ENCODE measurements around the gene FIP1L1. TPM values are rescaled to one million over a fixed set of nuclear protein-coding genes. Genes with fewer than 3 reads are reported as not detected.

The FIP1L1 gene
- total RNA-seq, 1 experiment from 2014 or later, result 103 TPM

DNA sequence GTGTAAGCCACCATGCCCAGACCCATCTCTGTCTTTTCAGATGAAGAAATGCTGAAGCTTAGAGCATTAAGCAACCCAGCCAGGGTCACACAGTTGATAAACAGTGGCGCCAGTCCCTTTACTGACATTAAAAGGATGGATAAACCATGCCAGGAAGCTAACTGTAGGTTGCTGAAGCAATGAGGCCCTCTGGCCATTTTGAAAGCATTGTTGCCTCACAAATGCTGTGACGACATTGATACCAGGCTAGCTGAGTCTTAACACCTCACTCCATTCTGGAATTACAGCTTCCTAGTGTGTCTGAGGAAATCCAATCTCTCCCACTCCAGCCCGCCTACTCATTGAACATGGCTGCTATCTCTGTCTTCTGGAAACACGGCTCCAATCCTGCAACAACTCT is 124.1 kb downstream of the FIP1L1 start:
- intact Hi-C loops (cut with micrococcal nuclease), result no loop called here
- ChIA-PET POLR2A (no interaction called here), CTCF (interaction anchor here (1.1 to 1.7 kb wide), 2 partner anchors 9 to 11 kb away, joined by 3 to 6 read pairs; no protein-coding TSS in a partner anchor)
- H3K4me1 Mint-ChIP-seq (ENCODE audit: insufficient read depth, unreplicated experiment), result peaks cover 5% of the 10 kb centered on the region
- no peaks in the 10 kb centered on the region for H3K9me3 Mint-ChIP-seq (ENCODE audit: unreplicated experiment)
- no peak overlapping the region for H3K4me3 Mint-ChIP-seq (ENCODE audit: unreplicated experiment)
- peak; percentile 64 for DNase-seq (ENCODE audit: unreplicated experiment)
- no TSS peak for BruUV-seq (replicated peaks)
- H3K36me3 Mint-ChIP-seq (ENCODE audit: insufficient read depth, unreplicated experiment), result no peaks in the 10 kb centered on the region
- H3K27ac Mint-ChIP-seq (ENCODE audit: low read depth, unreplicated experiment), result no peak overlapping the region
- TF ChIP-seq, protein P1, sequence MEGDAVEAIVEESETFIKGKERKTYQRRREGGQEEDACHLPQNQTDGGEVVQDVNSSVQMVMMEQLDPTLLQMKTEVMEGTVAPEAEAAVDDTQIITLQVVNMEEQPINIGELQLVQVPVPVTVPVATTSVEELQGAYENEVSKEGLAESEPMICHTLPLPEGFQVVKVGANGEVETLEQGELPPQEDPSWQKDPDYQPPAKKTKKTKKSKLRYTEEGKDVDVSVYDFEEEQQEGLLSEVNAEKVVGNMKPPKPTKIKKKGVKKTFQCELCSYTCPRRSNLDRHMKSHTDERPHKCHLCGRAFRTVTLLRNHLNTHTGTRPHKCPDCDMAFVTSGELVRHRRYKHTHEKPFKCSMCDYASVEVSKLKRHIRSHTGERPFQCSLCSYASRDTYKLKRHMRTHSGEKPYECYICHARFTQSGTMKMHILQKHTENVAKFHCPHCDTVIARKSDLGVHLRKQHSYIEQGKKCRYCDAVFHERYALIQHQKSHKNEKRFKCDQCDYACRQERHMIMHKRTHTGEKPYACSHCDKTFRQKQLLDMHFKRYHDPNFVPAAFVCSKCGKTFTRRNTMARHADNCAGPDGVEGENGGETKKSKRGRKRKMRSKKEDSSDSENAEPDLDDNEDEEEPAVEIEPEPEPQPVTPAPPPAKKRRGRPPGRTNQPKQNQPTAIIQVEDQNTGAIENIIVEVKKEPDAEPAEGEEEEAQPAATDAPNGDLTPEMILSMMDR (IDR thresholded peaks at IDR 0.05; ENCODE audit: unreplicated experiment), result no peak
- no peaks in the 10 kb centered on the region for H3K27me3 Mint-ChIP-seq (ENCODE audit: insufficient read depth, unreplicated experiment)

GRCh38 chr4:53502094-53502493 is 124.7 kb downstream of the FIP1L1 start:
- TF ChIP-seq, protein P1 (IDR thresholded peaks at IDR 0.05; ENCODE audit: unreplicated experiment), result no peak
- no peaks in the 10 kb centered on the region for H3K27me3 Mint-ChIP-seq (ENCODE audit: insufficient read depth, unreplicated experiment)
- CTCF ChIA-PET, result interaction anchor here (0.6 to 1.7 kb wide), 4 partner anchors 9 to 691 kb away, joined by 3 to 6 read pairs (median 3); no protein-coding TSS in a partner anchor
- H3K27ac Mint-ChIP-seq (ENCODE audit: low read depth, unreplicated experiment), result no peak overlapping the region
- BruUV-seq (replicated peaks), result no TSS peak
- intact Hi-C loops (cut with micrococcal nuclease), result no loop called here
- H3K4me1 Mint-ChIP-seq (ENCODE audit: insufficient read depth, unreplicated experiment), result peaks cover 5% of the 10 kb centered on the region
- POLR2A ChIA-PET, result no interaction called here
- no peak overlapping the region for H3K4me3 Mint-ChIP-seq (ENCODE audit: unreplicated experiment)
- no peaks in the 10 kb centered on the region for H3K36me3 Mint-ChIP-seq (ENCODE audit: insufficient read depth, unreplicated experiment)
- no peak for DNase-seq (ENCODE audit: unreplicated experiment)
- no peaks in the 10 kb centered on the region for H3K9me3 Mint-ChIP-seq (ENCODE audit: unreplicated experiment)

- no peaks in the 10 kb centered on the region for H3K36me3 Mint-ChIP-seq (ENCODE audit: insufficient read depth, unreplicated experiment)
- no peak overlapping the region for H3K4me3 Mint-ChIP-seq (ENCODE audit: unreplicated experiment)
- DNase-seq (ENCODE audit: unreplicated experiment), result peak; percentile 33
- CTCF ChIA-PET, result interaction anchor here (0.7 to 1.6 kb wide), 9 partner anchors 13 to 728 kb away, joined by 3 to 8 read pairs (median 4); no protein-coding TSS in a partner anchor
- H3K27me3 Mint-ChIP-seq (ENCODE audit: insufficient read depth, unreplicated experiment), result no peaks in the 10 kb centered on the region
- TF ChIP-seq, protein P1 (IDR thresholded peaks at IDR 0.05; ENCODE audit: unreplicated experiment), result no peak
- intact Hi-C loops (cut with micrococcal nuclease), result loop anchor here (2.0 to 5.0 kb wide), 3 partner anchors 299 to 721 kb away; partner anchors contain the start of gene PDGFRA
- BruUV-seq (replicated peaks), result no TSS peak
- peaks cover 14% of the 10 kb centered on the region for H3K4me1 Mint-ChIP-seq (ENCODE audit: insufficient read depth, unreplicated experiment)
- H3K9me3 Mint-ChIP-seq (ENCODE audit: unreplicated experiment), result no peaks in the 10 kb centered on the region
- POLR2A ChIA-PET, result interaction anchor here (1.6 kb wide), 1 partner anchor 148 kb away, joined by 4 read pairs; no protein-coding TSS in a partner anchor
- H3K27ac Mint-ChIP-seq (ENCODE audit: low read depth, unreplicated experiment), result no peak overlapping the region
Measured at GRCh38 chr4:53505947-53506346, 128.5 kb downstream of the FIP1L1 start.

DNA sequence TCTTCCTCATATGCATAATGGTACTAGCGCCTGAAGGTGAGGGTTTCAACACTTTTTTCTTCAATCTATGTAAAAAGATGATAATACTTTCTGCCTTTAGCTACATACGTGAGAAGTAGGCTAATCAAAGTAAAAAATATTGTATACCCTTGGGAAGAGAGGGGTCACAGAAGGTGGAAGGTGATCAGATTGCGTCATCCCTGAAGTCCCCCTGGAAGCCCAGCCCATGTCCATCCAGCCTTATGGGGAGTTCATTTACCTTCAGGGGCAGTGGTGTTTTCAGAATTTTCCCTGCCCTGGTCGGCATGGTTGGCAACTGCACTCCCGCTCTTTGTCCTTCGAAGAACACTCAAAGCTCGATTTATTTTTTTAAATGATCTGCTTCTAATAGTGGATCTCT is 129.6 kb downstream of the FIP1L1 start:
- TF ChIP-seq, protein P1 (IDR thresholded peaks at IDR 0.05; ENCODE audit: unreplicated experiment), result no peak
- no TSS peak for BruUV-seq (replicated peaks)
- no peak for DNase-seq (ENCODE audit: unreplicated experiment)
- POLR2A ChIA-PET, result no interaction called here
- intact Hi-C loops (cut with micrococcal nuclease), result loop anchor here (2.0 to 5.0 kb wide), 3 partner anchors 298 to 720 kb away; partner anchors contain the start of gene PDGFRA
- peaks cover 10% of the 10 kb centered on the region for H3K4me1 Mint-ChIP-seq (ENCODE audit: insufficient read depth, unreplicated experiment)
- H3K27ac Mint-ChIP-seq (ENCODE audit: low read depth, unreplicated experiment), result no peak overlapping the region
- CTCF ChIA-PET, result interaction anchor here (0.6 to 1.6 kb wide), 7 partner anchors 17 to 721 kb away, joined by 3 to 8 read pairs (median 3); no protein-coding TSS in a partner anchor
- H3K36me3 Mint-ChIP-seq (ENCODE audit: insufficient read depth, unreplicated experiment), result no peaks in the 10 kb centered on the region
- H3K27me3 Mint-ChIP-seq (ENCODE audit: insufficient read depth, unreplicated experiment), result no peaks in the 10 kb centered on the region
- no peak overlapping the region for H3K4me3 Mint-ChIP-seq (ENCODE audit: unreplicated experiment)
- H3K9me3 Mint-ChIP-seq (ENCODE audit: unreplicated experiment), result no peaks in the 10 kb centered on the region
